PC-9 (cell line): ENCODE data around the gene CLDN8. TPM values are rescaled to one million over a fixed set of nuclear protein-coding genes. Genes with fewer than 3 reads are reported as not detected.

ENCODE experiments used
- BruUV-seq: library from RNA; stranded (reverse); fragments of 400-500 nt; replicated peaks from 2 replicates; lab custom pipeline; 2021; lab: Mats Ljungman, UMichigan
- CTCF ChIA-PET: fragments of 300-600 bp; sonication (Branson Sonifier 250); formaldehyde crosslinking; loops from one replicate; lab custom pipeline; 2022; ENCODE audit warnings: antibody characterized with exemption; lab: Charles Lee
- POLR2A ChIA-PET: fragments of 300-600 bp; sonication (Branson Sonifier 250); formaldehyde crosslinking; loops from one replicate; lab custom pipeline; 2022; ENCODE audit warnings: antibody characterized with exemption; ENCODE audit not compliant: unreplicated experiment; lab: Charles Lee
- DNase-seq, 2 experiments: peaks; one replicate each; pipeline versions ENCODE4 v3.0.0 to v3.0.0-alpha.2; 2015 to 2022; ENCODE audit warnings: mixed read lengths in 1 of 2
- H2AFZ ChIP-seq: fragments of 200-600 bp; sonication (generic); 2 replicates; pipeline ENCODE4 v1.8.1; 2017; ENCODE audit warnings: antibody characterized with exemption
- H3F3A ChIP-seq: fragments of 200-600 bp; sonication (generic); 2 replicates; pipeline ENCODE4 v1.8.1; 2017; ENCODE audit warnings: antibody characterized with exemption, mild to moderate bottlenecking, low read depth; ENCODE audit not compliant: insufficient read depth
- H3K27ac ChIP-seq: fragments of 200-600 bp; sonication (generic); 2 replicates; pipeline ENCODE4 v1.6.1; 2016; ENCODE audit warnings: mixed run types
- H3K27me3 ChIP-seq: fragments of 200-600 bp; sonication (generic); 2 replicates; pipeline ENCODE4 v1.6.1; 2016; ENCODE audit warnings: low read depth, mixed run types; ENCODE audit not compliant: insufficient read depth
- H3K36me3 ChIP-seq: fragments of 200-600 bp; sonication (generic); 2 replicates; pipeline ENCODE4 v1.6.1; 2016; ENCODE audit warnings: low read depth, mixed run types
- H3K4me1 ChIP-seq: fragments of 200-600 bp; sonication (generic); replicated peaks from 2 replicates; pipeline ENCODE4 v1.6.1; 2016; ENCODE audit warnings: mixed run types; ENCODE audit not compliant: insufficient read depth
- H3K4me2 ChIP-seq: fragments of 200-600 bp; sonication (generic); 2 replicates; pipeline ENCODE4 v1.6.1; 2017; ENCODE audit warnings: mixed run types
- H3K4me3 ChIP-seq: fragments of 200-600 bp; sonication (generic); 2 replicates; pipeline ENCODE4 v1.6.1; 2016; ENCODE audit warnings: mixed run types
- H3K79me2 ChIP-seq: fragments of 200-600 bp; sonication (generic); 2 replicates; pipeline ENCODE4 v1.6.1; 2017; ENCODE audit warnings: low read depth, mixed run types
- H3K9me2 ChIP-seq: fragments of 200-600 bp; sonication (generic); 2 replicates; pipeline ENCODE4 v1.8.1; 2017; ENCODE audit warnings: mild to moderate bottlenecking; ENCODE audit not compliant: insufficient read depth
- H3K9me3 ChIP-seq: fragments of 200-600 bp; sonication (generic); 2 replicates; pipeline ENCODE4 v1.8.1; 2016; ENCODE audit warnings: low read depth; ENCODE audit not compliant: insufficient read depth
- H4K20me1 ChIP-seq: fragments of 200-600 bp; sonication (generic); 2 replicates; pipeline ENCODE4 v1.8.1; 2017; ENCODE audit not compliant: insufficient read depth
- CTCF ChIP-seq: fragments of 200-600 bp; sonication (generic); conservative IDR thresholded peaks from 2 replicates; pipeline ENCODE4 v1.6.1; 2017; ENCODE audit warnings: mixed run types, antibody characterized with exemption, mild to moderate bottlenecking, moderate library complexity
- EZH2 ChIP-seq: fragments of 200-600 bp; sonication (generic); IDR thresholded peaks from 2 replicates; pipeline ENCODE4 v1.8.0; 2017; ENCODE audit warnings: antibody characterized with exemption, low read depth
- intact Hi-C: fragments of 100-400 bp; cut with micrococcal nuclease; formaldehyde crosslinking; loops from one replicate; pipeline ENCODE4 v1.10.0; 2022; ENCODE audit not compliant: unreplicated experiment
- total RNA-seq: library from RNA; stranded (reverse); gene quantifications from 2 replicates; pipeline ENCODE4 v1.2.3, GENCODE V29; 2021

The CLDN8 gene
- total RNA-seq, 1 experiment from 2014 or later = 1.2 TPM

GRCh38 chr21:30194701-30195299, 21.1 kb downstream of the CLDN8 start:
- Histone ChIP-seq H3K9me2 (no peaks in the 10 kb centered on the region), H3K79me2 (no peaks in the 10 kb centered on the region), H3K9me3 (no peaks in the 10 kb centered on the region), H3K27ac (no peak overlapping the region), H3K4me3 (no peak overlapping the region), H3K27me3 (no peaks in the 10 kb centered on the region), H3K4me1 (no peaks in the 10 kb centered on the region), H2AFZ (no peak overlapping the region), H3F3A (no peaks in the 10 kb centered on the region), H3K36me3 (no peaks in the 10 kb centered on the region), H4K20me1 (no peaks in the 10 kb centered on the region), H3K4me2 (no peak overlapping the region)
- TF ChIP-seq EZH2 (no peak), CTCF (peak; percentile 74)
- BruUV-seq = no TSS peak
- ChIA-PET POLR2A (no interaction called here), CTCF (no interaction called here)
- intact Hi-C loops = loop anchor here (1.0 to 2.0 kb wide), 2 partner anchors 122 to 148 kb away; no protein-coding TSS in a partner anchor
- peak in 1 of 2 experiments; percentile 41 for DNase-seq

GRCh38 chr21:30193201-30193600, 22.7 kb downstream of the CLDN8 start:
- Histone ChIP-seq H3K4me3 (no peak overlapping the region), H3K4me1 (no peaks in the 10 kb centered on the region), H3K79me2 (no peaks in the 10 kb centered on the region), H3K27me3 (no peaks in the 10 kb centered on the region), H3K36me3 (no peaks in the 10 kb centered on the region), H3F3A (no peaks in the 10 kb centered on the region), H4K20me1 (no peaks in the 10 kb centered on the region), H3K9me3 (no peaks in the 10 kb centered on the region), H3K27ac (no peak overlapping the region), H3K9me2 (no peaks in the 10 kb centered on the region), H3K4me2 (no peak overlapping the region), H2AFZ (no peak overlapping the region)
- intact Hi-C loops = no loop called here
- ChIA-PET CTCF (no interaction called here), POLR2A (no interaction called here)
- BruUV-seq = no TSS peak
- no peak for DNase-seq
- TF ChIP-seq CTCF (no peak), EZH2 (no peak)

GRCh38 chr21:30190554-30190953, 25.3 kb downstream of the CLDN8 start:
- Histone ChIP-seq H3K4me2 (no peak overlapping the region), H3K4me3 (no peak overlapping the region), H3K79me2 (no peaks in the 10 kb centered on the region), H3F3A (no peaks in the 10 kb centered on the region), H3K9me2 (no peaks in the 10 kb centered on the region), H3K4me1 (no peaks in the 10 kb centered on the region), H3K27ac (no peak overlapping the region), H2AFZ (no peak overlapping the region), H4K20me1 (no peaks in the 10 kb centered on the region), H3K9me3 (no peaks in the 10 kb centered on the region), H3K36me3 (no peaks in the 10 kb centered on the region), H3K27me3 (no peaks in the 10 kb centered on the region)
- no TSS peak for BruUV-seq
- TF ChIP-seq EZH2 (no peak), CTCF (no peak)
- POLR2A ChIA-PET = no interaction called here
- no peak for DNase-seq
- CTCF ChIA-PET = no interaction called here
- intact Hi-C loops = no loop called here
